ENCODE data around the gene DYRK1A.

- TF ChIP-seq CTCF (conservative IDR thresholded peaks at IDR 0.05; ENCODE audit: low read length) (no peak), EZH2phosphoT487 (IDR thresholded peaks at IDR 0.05; ENCODE audit: borderline replicate concordance) (no peak)
These were observed 47.1 kb downstream of the DYRK1A start for GRCh38 chr21:37413553-37414291.
